ENCODE measurements around the gene OPA1. TPM values are rescaled to one million over a fixed set of nuclear protein-coding genes. Genes with fewer than 3 reads are reported as not detected.

Gene OPA1
- total and polyA plus RNA-seq, 2 of the 13 experiments (the other 11 are each of a cell fraction or from before 2014, with no cell fraction given): 26.7 to 78.5 TPM

DNA sequence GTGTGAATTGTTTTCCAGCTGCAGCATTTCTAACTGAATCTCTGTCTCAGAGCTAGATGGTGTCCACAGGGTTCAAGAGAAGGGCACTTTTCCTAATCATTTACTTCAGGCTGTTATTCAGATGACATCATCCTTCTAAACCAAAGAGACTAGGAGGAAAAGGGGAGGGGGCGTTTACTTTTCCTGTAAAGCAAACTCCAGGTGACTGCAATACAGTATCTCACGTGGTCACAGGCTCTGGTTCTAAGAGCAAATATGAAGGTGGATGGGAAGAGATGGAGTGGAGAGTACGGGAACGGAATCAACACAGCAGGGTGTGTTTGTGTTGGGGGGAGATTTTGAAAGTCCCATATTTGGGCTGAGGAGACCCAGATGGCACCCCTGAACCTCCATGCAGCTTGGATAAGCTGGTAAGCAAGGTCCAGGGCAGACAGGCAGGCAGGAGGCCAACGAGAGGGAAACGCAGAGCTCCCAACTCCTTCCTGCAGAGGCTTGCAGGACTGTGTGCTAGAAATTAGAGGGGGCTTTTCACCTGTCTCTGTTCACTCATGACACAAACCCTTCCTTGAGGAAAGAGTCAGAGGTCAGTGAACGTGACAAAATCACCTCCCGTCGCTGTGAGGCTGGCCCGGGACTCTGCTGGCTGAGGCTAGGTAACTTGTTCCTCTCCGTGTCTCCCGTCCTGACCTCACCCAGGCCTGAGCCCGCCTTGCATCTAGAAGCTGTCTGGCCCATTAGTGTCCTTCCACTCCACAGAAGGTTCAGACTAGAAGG is 151.2 kb downstream of the OPA1 start (continued):
- TF ChIP-seq, protein P1, sequence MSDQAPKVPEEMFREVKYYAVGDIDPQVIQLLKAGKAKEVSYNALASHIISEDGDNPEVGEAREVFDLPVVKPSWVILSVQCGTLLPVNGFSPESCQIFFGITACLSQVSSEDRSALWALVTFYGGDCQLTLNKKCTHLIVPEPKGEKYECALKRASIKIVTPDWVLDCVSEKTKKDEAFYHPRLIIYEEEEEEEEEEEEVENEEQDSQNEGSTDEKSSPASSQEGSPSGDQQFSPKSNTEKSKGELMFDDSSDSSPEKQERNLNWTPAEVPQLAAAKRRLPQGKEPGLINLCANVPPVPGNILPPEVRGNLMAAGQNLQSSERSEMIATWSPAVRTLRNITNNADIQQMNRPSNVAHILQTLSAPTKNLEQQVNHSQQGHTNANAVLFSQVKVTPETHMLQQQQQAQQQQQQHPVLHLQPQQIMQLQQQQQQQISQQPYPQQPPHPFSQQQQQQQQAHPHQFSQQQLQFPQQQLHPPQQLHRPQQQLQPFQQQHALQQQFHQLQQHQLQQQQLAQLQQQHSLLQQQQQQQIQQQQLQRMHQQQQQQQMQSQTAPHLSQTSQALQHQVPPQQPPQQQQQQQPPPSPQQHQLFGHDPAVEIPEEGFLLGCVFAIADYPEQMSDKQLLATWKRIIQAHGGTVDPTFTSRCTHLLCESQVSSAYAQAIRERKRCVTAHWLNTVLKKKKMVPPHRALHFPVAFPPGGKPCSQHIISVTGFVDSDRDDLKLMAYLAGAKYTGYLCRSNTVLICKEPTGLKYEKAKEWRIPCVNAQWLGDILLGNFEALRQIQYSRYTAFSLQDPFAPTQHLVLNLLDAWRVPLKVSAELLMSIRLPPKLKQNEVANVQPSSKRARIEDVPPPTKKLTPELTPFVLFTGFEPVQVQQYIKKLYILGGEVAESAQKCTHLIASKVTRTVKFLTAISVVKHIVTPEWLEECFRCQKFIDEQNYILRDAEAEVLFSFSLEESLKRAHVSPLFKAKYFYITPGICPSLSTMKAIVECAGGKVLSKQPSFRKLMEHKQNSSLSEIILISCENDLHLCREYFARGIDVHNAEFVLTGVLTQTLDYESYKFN (CRISPR knock-in tag; conservative IDR thresholded peaks at IDR 0.05): peak; percentile 95
- TF ChIP-seq ZNF558 (CRISPR knock-in tag; IDR thresholded peaks at IDR 0.05; ENCODE audit: borderline replicate concordance): no peak
- TF ChIP-seq ZC3H13 (CRISPR knock-in tag; IDR thresholded peaks at IDR 0.05): no peak
- TF ChIP-seq THYN1 (CRISPR knock-in tag; IDR thresholded peaks at IDR 0.05; ENCODE audit: borderline replicate concordance, low read depth): no peak
- TF ChIP-seq ZNF225 (CRISPR knock-in tag; IDR thresholded peaks at IDR 0.05): no peak
- no peak for TF ChIP-seq MEIS2 (CRISPR knock-in tag; IDR thresholded peaks at IDR 0.05)
- TF ChIP-seq, protein P2, sequence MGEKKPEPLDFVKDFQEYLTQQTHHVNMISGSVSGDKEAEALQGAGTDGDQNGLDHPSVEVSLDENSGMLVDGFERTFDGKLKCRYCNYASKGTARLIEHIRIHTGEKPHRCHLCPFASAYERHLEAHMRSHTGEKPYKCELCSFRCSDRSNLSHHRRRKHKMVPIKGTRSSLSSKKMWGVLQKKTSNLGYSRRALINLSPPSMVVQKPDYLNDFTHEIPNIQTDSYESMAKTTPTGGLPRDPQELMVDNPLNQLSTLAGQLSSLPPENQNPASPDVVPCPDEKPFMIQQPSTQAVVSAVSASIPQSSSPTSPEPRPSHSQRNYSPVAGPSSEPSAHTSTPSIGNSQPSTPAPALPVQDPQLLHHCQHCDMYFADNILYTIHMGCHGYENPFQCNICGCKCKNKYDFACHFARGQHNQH (CRISPR knock-in tag; IDR thresholded peaks at IDR 0.05): peak; percentile 95
- TF ChIP-seq ATM (IDR thresholded peaks at IDR 0.05; ENCODE audit: borderline replicate concordance): no peak
- TF ChIP-seq, protein P3, sequence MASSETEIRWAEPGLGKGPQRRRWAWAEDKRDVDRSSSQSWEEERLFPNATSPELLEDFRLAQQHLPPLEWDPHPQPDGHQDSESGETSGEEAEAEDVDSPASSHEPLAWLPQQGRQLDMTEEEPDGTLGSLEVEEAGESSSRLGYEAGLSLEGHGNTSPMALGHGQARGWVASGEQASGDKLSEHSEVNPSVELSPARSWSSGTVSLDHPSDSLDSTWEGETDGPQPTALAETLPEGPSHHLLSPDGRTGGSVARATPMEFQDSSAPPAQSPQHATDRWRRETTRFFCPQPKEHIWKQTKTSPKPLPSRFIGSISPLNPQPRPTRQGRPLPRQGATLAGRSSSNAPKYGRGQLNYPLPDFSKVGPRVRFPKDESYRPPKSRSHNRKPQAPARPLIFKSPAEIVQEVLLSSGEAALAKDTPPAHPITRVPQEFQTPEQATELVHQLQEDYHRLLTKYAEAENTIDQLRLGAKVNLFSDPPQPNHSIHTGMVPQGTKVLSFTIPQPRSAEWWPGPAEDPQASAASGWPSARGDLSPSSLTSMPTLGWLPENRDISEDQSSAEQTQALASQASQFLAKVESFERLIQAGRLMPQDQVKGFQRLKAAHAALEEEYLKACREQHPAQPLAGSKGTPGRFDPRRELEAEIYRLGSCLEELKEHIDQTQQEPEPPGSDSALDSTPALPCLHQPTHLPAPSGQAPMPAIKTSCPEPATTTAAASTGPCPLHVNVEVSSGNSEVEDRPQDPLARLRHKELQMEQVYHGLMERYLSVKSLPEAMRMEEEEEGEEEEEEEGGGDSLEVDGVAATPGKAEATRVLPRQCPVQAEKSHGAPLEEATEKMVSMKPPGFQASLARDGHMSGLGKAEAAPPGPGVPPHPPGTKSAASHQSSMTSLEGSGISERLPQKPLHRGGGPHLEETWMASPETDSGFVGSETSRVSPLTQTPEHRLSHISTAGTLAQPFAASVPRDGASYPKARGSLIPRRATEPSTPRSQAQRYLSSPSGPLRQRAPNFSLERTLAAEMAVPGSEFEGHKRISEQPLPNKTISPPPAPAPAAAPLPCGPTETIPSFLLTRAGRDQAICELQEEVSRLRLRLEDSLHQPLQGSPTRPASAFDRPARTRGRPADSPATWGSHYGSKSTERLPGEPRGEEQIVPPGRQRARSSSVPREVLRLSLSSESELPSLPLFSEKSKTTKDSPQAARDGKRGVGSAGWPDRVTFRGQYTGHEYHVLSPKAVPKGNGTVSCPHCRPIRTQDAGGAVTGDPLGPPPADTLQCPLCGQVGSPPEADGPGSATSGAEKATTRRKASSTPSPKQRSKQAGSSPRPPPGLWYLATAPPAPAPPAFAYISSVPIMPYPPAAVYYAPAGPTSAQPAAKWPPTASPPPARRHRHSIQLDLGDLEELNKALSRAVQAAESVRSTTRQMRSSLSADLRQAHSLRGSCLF (CRISPR knock-in tag; IDR thresholded peaks at IDR 0.05; ENCODE audit: borderline replicate concordance): no peak
- TF ChIP-seq FOSL1 (CRISPR knock-in tag; IDR thresholded peaks at IDR 0.05; ENCODE audit: borderline replicate concordance): 0 out of 2 replicates have a peak, but pooled peaks have one; percentile 19
- no peak for TF ChIP-seq ZNF530 (CRISPR knock-in tag; IDR thresholded peaks at IDR 0.05; ENCODE audit: low read depth)
- no peak for TF ChIP-seq ZNF501 (CRISPR knock-in tag; IDR thresholded peaks at IDR 0.05)
- peak; percentile 21; the same call in 1 of the 2 replicates for TF ChIP-seq HCFC1 (IDR thresholded peaks at IDR 0.05; ENCODE audit: low read depth, low read length)
- TF ChIP-seq RXRB (CRISPR knock-in tag; IDR thresholded peaks at IDR 0.05; ENCODE audit: borderline replicate concordance): peak; percentile 93
